GM19099 (cell line): ENCODE data around the gene CAVIN3.

Source experiments
- POLR2A ChIP-seq: IDR thresholded peaks from 3 replicates; pipeline ENCODE4 v1.6.1; 2011; ENCODE audit warnings: low read depth; ENCODE audit not compliant: insufficient read length; ENCODE audit errors: extremely low read depth

The CAVIN3 gene

GRCh38 chr11:6300325-6300724 is 20.0 kb downstream of the CAVIN3 start:
- no peak for TF ChIP-seq POLR2A

DNA sequence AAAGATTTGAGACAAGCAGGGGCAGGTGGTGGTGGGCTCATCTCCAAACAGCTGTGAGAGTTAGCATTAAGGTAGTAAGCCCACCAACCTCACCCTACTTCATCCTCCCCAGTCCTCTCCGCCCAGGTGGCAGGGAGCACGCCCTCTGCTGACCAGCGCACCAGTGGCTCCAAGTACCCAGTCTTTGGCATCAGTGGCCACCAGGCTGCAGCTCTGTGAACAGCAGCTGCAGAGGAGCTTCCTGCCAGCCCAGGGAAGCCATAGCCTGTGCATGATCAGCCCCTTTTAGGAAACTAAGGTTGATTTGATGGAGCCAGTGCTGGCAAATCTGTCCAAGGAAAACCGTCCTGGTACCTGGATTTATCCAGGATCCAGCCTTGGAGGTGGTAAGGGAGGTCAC is 21.7 kb downstream of the CAVIN3 start:
- TF ChIP-seq POLR2A, result no peak

GRCh38 chr11:6297831-6298230 is 22.5 kb downstream of the CAVIN3 start:
- TF ChIP-seq POLR2A, result no peak

GRCh38 chr11:6285019-6285418 is 35.3 kb downstream of the CAVIN3 start:
- TF ChIP-seq POLR2A, result no peak

DNA sequence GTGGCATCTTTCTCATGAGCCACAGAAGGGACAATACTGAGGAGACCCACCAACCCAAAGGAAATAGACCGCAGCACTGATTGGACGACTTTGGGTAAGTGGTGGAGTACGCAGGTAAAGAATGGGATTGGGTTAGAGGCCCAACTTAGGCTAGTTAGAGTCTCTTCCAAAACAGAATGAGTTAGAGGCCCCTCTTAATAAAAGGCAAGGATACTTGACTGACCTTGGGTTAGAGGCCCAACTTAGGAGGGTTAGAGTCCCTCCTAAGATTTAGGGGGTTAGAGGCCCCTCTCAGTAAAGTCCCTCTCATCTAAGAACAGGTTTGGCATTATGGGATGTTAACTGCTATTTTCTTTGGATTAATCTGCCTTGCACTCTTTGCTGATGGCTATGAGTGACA is 36.1 kb downstream of the CAVIN3 start:
- no peak for TF ChIP-seq POLR2A

GRCh38 chr11:6283453-6284023 is 36.8 kb downstream of the CAVIN3 start:
- TF ChIP-seq POLR2A, result no peak

- no peak for TF ChIP-seq POLR2A
Observed at GRCh38 chr11:6273188-6273587, 47.1 kb downstream of the CAVIN3 start.

DNA sequence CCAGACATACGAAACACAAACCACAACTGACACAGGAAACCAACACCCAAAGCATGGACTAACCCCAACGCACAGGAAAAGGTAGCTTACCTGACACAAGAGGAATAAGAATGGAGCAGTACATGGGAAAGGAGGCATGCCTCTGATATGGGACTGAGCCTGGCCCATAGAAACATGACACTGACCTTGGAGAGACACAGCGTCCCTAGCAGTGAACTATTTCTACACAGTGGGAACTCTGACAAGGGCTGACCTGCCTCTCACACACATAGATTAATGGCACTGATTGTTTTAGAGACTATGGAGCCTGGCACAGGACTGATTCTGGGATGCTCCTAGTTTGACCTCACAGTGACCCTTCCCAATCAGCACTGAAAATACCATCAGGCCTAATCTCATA is 48.7 kb downstream of the CAVIN3 start:
- TF ChIP-seq POLR2A, result no peak

GRCh38 chr11:6270584-6271246 is 49.6 kb downstream of the CAVIN3 start:
- TF ChIP-seq POLR2A, result no peak

- TF ChIP-seq POLR2A, result no peak
Observed at GRCh38 chr11:6269994-6270393, 50.3 kb downstream of the CAVIN3 start.
